Endothelial cell (in vitro differentiated cells): ENCODE data around the gene BST1. TPM values are rescaled to one million over a fixed set of nuclear protein-coding genes. Genes with fewer than 3 reads are reported as not detected.

Experiments
- DNase-seq: peaks from one replicate; pipeline ENCODE4 v3.0.0; 2021; ENCODE audit warnings: low spot score
- H3K27ac Mint-ChIP-seq: one replicate; pipeline ENCODE4 v1.8.0; 2021; ENCODE audit warnings: mixed read lengths, inconsistent platforms; ENCODE audit not compliant: unreplicated experiment
- H3K27me3 Mint-ChIP-seq: one replicate; pipeline ENCODE4 v1.8.0; 2021; ENCODE audit warnings: mild to moderate bottlenecking, moderate library complexity, mixed read lengths, inconsistent platforms; ENCODE audit not compliant: unreplicated experiment
- H3K36me3 Mint-ChIP-seq: one replicate; pipeline ENCODE4 v1.8.0; 2021; ENCODE audit warnings: mild to moderate bottlenecking, low read depth, mixed read lengths, inconsistent platforms; ENCODE audit not compliant: unreplicated experiment
- H3K4me1 Mint-ChIP-seq: one replicate; pipeline ENCODE4 v1.8.0; 2021; ENCODE audit warnings: mild to moderate bottlenecking, mixed read lengths, inconsistent platforms; ENCODE audit not compliant: unreplicated experiment
- H3K4me3 Mint-ChIP-seq: one replicate; pipeline ENCODE4 v1.8.0; 2021; ENCODE audit warnings: mild to moderate bottlenecking, mixed read lengths, inconsistent platforms; ENCODE audit not compliant: unreplicated experiment
- H3K9me3 Mint-ChIP-seq: one replicate; pipeline ENCODE4 v1.8.0; 2021; ENCODE audit warnings: mixed read lengths, inconsistent platforms; ENCODE audit not compliant: unreplicated experiment
- CTCF ChIP-seq: fragments of 200-600 bp; sonication (generic); IDR thresholded peaks from one replicate; pipeline ENCODE4 v1.5.0; 2021; ENCODE audit warnings: antibody characterized with exemption; ENCODE audit not compliant: unreplicated experiment
- total RNA-seq: library from RNA; stranded (reverse); fragmentation: NEBNext Ultra II Directional; extraction: Animal tissue kit (Norgen Biotek cat#: 25700); gene quantifications from one replicate; pipeline ENCODE4 v1.2.1, GENCODE V29; 2021; ENCODE audit not compliant: unreplicated experiment

The BST1 gene
- total RNA-seq, 1 donor from 2014 or later: 12.6 TPM

GRCh38 chr4:15714141-15714540 lies 11.3 kb downstream of the BST1 start:
- Mint-ChIP-seq H3K27ac (no peak overlapping the region), H3K4me3 (no peak overlapping the region), H3K9me3 (no peaks in the 10 kb centered on the region), H3K27me3 (no peaks in the 10 kb centered on the region), H3K36me3 (no peaks in the 10 kb centered on the region), H3K4me1 (no peaks in the 10 kb centered on the region)
- no peak for DNase-seq
- TF ChIP-seq CTCF: no peak

GRCh38 chr4:15714646-15715435 lies 12.0 kb downstream of the BST1 start:
- H3K27ac Mint-ChIP-seq: no peak overlapping the region

GRCh38 chr4:15716115-15716514 lies 13.2 kb downstream of the BST1 start:
- no peak for TF ChIP-seq CTCF
- Mint-ChIP-seq H3K4me3 (no peak overlapping the region), H3K27ac (no peak overlapping the region), H3K27me3 (peaks cover 2% of the 10 kb centered on the region), H3K36me3 (peaks cover 3% of the 10 kb centered on the region), H3K4me1 (no peaks in the 10 kb centered on the region), H3K9me3 (no peaks in the 10 kb centered on the region)
- DNase-seq: no peak

More at GRCh38 chr4:15714646-15715435, 12.0 kb downstream of the BST1 start:
- no peak for DNase-seq
- no peak for TF ChIP-seq CTCF
- Mint-ChIP-seq H3K4me3 (no peak overlapping the region), H3K9me3 (no peaks in the 10 kb centered on the region), H3K4me1 (no peaks in the 10 kb centered on the region), H3K36me3 (peaks cover 3% of the 10 kb centered on the region), H3K27me3 (no peaks in the 10 kb centered on the region)

GRCh38 chr4:15717086-15717485 lies 14.2 kb downstream of the BST1 start:
- Mint-ChIP-seq H3K27me3 (peaks cover 2% of the 10 kb centered on the region), H3K27ac (no peak overlapping the region), H3K4me3 (no peak overlapping the region), H3K4me1 (no peaks in the 10 kb centered on the region), H3K9me3 (no peaks in the 10 kb centered on the region), H3K36me3 (peaks cover 3% of the 10 kb centered on the region)
- no peak for DNase-seq
- TF ChIP-seq CTCF: no peak

- no peak overlapping the region for H3K27ac Mint-ChIP-seq
- no peak for DNase-seq
- H3K4me3 Mint-ChIP-seq: no peak overlapping the region
- peaks cover 3% of the 10 kb centered on the region for H3K36me3 Mint-ChIP-seq
- H3K9me3 Mint-ChIP-seq: no peaks in the 10 kb centered on the region
- no peaks in the 10 kb centered on the region for H3K4me1 Mint-ChIP-seq
- TF ChIP-seq CTCF: no peak
- peaks cover 2% of the 10 kb centered on the region for H3K27me3 Mint-ChIP-seq
Observed at GRCh38 chr4:15717657-15718416, 15.0 kb downstream of the BST1 start.
